ENCODE measurements around the gene LMO7.

LMO7 gene

GRCh38 chr13:75841905-75842304 is 205.8 kb downstream of the LMO7 start:
- DNase-seq (ENCODE audit: low read depth, low spot score): no peak

DNA sequence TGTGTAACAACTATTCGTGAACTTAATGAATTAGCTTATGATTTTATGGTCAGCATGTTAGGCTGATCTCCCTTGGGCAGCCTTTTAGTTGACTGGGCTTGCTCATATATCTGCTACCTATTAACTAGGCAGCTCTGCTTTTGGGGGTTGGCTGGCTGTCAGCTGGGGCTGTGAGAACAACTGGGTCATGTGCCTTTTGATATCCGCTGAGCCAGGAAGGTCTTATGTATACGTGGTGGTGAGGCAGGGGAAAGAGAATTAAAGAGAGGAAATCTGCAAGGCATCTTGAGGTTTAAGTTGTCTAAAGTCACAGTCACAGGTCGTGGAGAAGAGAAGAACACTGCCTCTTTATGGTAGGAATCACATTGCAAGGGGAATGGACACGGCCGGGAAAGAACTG is 206.9 kb downstream of the LMO7 start:
- no peak for DNase-seq (ENCODE audit: low read depth, low spot score)

DNA sequence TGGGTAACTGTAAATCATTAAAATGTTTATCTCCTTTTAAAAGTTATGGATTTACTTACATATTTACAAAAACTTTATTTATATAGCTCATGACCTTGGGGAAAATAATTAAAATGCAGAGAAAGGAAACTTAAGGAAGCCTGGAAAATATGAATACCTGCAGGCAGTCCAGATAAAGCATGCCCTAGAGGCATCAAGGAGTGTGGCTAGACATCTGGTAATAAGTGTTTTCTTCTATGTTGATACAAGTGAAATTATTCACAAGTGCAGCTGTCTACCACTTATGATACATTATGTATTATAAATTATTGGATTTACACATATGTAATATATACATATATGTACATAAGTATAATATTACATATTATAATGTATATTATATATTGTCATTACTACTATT is 207.9 kb downstream of the LMO7 start:
- DNase-seq (ENCODE audit: low read depth, low spot score): no peak

GRCh38 chr13:75847588-75847987 is 211.5 kb downstream of the LMO7 start:
- no peak for DNase-seq (ENCODE audit: low read depth, low spot score)

- no peak for DNase-seq (ENCODE audit: low read depth, low spot score)
Measured at GRCh38 chr13:75850916-75851315, 214.8 kb downstream of the LMO7 start.

DNA sequence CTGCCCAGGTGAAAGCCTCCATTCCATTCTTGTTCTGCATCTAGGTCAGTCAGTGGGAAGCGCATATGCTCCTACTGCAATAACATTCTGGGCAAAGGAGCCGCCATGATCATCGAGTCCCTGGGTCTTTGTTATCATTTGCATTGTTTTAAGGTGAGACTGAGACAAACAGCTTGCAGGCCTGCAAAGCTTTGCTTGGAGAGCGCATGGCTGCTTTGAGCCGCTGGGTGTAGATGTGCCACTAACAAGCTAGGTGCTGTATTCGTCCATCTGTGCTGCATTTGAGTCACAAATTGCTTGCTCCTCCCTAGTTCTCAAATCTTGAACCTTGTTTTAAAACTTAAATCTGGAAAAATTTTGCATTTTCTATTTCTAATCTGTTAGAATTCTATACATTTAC is 219.1 kb downstream of the LMO7 start:
- DNase-seq (ENCODE audit: low read depth, low spot score): no peak

GRCh38 chr13:75855847-75856246 is 219.7 kb downstream of the LMO7 start:
- no peak for DNase-seq (ENCODE audit: low read depth, low spot score)

- DNase-seq (ENCODE audit: low read depth, low spot score): no peak
Measured at GRCh38 chr13:75857291-75857690, 221.2 kb downstream of the LMO7 start.

DNA sequence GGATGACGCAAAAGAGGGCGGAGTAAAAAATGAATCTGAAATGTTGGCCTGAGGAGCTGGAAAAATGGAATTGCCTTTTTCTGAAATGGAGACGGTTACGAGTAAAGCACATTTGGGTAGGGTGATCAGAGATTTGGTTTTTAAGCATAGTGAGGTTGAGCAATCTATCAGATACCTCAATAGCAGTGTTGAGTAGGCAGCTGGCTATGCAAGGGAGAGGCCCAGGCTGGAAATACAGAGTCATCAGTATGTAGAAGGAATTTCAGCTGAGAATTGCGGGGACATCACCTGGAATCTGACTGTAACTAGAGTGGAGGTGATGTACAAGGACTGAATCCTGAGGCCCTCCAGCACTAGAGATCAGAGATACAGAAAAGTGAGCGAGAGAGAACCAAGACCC is 224.8 kb downstream of the LMO7 start:
- DNase-seq (ENCODE audit: low read depth, low spot score): no peak

DNA sequence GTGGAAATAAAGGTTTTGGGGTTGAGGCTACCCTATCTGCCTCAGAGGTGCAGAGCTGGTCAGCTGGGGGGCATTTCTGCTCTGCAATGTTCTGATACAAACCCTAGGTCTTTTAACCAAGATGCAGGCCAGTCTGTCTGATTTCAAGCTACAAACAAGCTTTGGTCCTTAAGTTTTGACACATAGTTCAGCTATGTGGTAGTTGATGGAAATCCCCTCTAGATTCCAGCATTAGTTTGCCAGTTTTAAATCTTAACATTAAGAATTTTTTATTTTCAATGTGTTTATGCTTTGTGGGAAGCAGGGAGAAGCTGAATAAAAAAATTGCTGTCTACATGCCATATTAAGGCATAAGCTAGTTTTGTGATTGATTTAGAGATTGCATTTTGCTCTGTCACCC is 225.7 kb downstream of the LMO7 start:
- no peak for DNase-seq (ENCODE audit: low read depth, low spot score)

DNA sequence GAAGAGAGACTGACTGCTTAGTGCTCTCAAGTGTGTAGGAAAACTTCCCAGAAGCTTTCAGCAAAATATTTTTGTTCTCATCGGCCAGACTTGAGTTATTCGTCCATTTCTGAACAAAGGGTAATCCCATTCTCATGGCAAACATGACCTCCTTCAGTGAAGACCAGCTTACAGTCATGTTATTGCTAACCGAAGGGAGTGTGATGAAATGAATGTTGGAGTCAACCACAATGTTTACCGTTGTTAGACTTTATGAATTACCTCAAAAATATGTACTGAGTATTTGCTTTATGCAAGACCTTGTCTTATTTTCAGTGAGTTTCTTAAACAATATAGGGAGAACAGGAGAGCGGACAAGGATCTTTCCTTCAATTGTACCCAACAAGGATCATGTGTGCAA is 228.6 kb downstream of the LMO7 start:
- DNase-seq (ENCODE audit: low read depth, low spot score): no peak

DNA sequence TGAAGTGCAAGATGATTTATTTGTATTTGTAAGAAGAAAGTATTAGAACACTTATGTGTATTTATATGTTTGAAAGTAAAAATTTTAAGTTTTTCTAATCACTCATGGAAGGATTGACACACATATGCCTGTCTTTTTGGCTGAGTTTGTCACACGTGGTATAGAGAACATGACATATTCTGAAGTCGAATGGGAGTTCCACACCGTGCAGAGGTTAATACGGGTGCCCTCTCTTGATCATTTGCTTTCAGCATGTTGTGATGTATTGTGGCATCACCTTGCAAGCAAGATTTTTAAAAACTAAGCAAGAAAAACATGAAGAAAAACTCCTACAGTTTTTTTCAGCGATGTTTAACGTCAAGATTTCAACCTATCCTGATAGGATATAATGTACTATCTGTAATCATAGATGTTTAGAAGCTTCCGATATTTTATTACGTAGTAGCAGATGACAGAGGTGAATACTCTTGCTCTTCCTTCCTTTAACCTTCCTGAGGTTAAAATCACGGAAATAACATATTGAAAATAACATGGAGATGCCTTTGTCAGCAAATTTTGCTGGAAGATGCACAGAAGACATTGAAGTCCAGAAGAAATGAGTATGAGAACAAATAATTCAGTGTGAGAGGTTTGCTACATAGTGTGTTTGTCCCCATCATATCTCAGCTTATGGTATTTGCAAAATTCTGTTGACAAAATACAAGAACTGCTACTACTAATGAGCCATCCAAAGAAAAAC is 231.4 kb downstream of the LMO7 start:
- DNase-seq (ENCODE audit: low read depth, low spot score): no peak

- no peak for DNase-seq (ENCODE audit: low read depth, low spot score)
Measured at GRCh38 chr13:75869981-75870380, 233.9 kb downstream of the LMO7 start.

DNA sequence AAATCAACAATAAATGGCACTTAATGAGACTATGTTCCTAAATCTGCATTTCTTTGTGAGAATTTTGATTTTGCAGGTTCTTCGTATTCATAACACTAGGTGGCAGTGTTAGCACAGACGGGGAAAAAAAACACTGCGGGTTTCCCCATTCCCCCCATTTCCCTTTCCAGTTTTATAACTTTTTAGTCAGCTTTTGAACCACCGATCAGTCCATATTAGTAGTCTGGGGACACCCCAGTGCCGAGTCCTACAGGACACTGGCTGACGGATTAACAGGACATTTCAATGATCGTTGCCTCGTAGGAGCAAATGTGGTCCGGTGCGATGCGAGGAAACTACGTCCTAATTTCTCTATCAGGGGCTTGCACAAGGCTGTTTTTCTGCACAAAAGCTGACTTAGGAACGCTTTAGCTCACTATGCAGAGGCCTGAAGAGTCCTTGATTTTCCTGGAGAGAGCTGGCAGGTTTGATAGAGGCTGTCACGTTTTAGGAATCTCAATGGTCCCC is 234.3 kb downstream of the LMO7 start:
- DNase-seq (ENCODE audit: low read depth, low spot score): peak; percentile 36

GRCh38 chr13:75871059-75871458 is 234.9 kb downstream of the LMO7 start:
- DNase-seq (ENCODE audit: low read depth, low spot score): no peak

DNA sequence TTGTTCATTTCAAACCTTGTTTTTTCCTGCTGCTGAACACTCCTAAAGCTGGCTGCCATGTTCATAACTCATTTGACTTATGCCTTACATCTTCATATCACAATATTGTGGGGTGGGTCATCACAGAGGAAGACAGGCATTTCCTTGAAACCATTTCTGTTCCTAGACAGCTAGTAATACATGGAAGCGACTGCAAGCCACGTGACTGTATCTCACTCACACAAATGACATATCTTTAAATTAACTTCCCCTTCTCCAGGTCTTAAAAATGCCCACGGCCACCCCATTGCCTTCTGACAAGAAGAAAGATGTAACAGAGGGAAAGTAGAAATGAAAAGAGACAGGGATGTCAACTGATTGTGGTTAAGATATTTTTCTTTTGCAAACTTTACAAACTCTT is 236.8 kb downstream of the LMO7 start:
- DNase-seq (ENCODE audit: low read depth, low spot score): no peak

DNA sequence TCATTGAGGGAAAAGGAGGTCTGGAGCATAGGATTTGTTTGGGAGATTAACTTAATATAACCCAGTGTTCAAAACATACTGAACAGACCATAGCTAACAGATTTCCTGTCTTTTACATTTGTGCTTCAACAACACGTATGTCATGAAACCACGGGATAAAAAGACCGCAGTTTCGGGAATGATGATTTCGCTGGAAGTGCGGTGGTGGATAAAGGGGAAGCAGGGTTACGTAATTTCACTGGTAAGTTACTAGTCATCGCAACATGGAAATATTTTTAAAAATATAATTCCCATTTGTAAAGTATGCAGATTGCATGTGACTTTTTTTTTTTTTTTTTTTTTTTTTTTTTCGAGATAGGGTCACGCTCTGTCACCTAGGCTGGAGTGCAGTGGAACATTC is 237.4 kb downstream of the LMO7 start:
- DNase-seq (ENCODE audit: low read depth, low spot score): no peak

- no peak for DNase-seq (ENCODE audit: low read depth, low spot score)
Measured at GRCh38 chr13:75875450-75875849, 239.3 kb downstream of the LMO7 start.

DNA sequence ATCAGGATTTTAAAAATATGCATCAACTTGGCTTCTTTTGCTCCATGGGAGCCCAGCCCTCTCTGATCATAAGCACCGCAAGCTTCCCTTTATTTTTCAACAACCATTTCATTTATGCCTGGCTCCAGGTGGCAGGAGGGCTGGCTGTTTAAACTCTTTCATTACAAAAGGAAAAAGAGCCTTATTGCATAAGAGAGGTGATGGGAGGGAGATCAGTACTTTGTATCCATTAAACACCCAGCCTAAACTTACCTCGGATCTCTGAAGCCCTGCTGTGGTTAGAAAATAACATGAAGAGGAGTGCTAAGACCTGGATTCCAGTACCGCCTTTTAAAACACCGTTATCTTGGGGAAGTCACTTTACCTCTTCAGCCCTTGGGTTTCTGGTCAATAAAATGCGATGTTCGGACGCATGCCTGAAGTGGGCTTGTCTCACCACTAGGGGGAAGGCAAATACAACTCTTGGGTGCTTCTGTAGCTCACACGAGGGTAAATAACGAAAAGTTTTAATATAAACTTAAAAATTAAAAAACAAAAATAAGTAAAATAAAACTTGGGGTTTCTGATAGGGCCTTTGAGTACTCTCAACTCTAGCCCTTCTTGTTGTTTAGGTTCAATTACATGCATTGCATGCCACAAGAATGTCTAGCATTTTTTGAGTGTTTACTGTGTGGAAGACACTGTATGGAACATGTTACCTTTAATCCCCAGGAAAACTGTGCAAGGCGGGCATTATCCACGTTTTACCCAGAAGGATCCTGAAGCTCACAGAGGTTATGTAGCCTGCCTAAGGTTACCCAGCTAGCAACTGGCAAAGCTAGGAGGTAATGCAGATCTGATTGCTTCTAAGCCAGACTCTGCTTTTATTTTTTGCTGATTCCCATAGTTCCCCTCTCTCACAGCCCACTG is 240.3 kb downstream of the LMO7 start:
- peak; percentile 83 for DNase-seq (ENCODE audit: low read depth, low spot score)

DNA sequence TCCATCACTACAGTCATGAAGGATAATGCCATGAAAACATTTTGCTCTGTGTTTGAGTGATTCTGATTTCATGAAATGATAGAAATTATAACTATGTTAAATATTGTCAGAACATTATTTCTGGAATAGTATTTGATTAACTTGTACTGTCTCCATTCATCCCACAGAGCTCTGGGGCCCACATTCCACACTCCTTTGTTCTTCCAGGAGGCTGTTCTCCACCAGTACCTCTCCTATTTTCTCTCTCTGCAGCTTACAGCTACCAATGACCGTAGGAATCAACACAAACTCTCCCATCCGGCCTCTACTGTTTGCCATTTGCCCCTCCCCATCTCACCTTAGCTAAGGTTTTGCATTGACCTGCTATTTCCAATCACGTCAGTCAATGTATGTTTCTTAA is 240.9 kb downstream of the LMO7 start:
- no peak for DNase-seq (ENCODE audit: low read depth, low spot score)

DNA sequence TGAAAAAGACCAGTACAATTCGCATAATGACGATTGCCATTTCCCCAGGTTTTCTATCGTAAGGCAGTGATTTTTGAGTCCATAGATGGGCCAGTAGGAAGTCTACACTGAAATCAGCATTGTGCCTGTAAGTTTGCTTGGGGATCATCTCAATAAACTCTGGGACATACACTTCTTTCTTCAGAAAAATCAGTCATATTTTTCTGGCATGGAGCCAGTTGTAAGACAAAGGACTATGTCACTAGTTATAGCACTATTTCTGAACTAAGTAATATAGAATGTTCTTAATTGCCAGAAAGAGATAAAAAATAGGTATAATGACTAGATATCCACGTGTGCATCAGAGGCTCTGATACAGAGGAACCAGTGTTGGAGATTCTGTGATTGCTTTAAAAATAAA is 243.5 kb downstream of the LMO7 start:
- DNase-seq (ENCODE audit: low read depth, low spot score): no peak

DNA sequence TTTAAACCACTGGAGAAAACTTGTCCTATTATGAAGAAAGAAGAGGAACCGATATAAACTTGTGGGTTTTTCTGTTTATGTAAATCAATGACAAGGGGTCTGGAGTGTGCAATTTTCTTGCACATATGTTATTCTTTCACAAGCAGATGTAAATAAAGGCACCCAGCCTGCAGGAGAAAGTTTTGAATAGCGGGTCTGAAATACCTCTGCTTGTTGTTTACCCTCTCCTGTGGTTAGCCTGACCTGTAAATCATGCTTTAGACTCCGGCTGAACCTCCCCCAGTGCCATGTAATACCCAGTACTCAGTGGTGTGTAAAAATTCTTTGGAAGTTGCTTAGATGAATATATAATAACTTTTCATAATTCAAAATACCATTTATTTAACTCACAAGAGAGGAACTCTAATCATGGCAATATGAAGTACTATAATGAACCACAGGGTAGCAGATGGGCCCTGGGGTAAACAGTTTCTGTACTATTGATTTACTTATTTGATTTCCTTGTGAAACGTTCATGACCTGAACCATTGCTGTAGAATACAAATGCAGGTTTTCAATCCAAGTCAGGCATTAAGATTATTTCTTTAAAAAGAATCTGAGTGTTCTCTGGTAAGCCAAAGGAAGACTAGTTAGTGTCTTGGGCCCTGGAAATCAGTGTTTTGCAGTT is 245.1 kb downstream of the LMO7 start:
- no peak for DNase-seq (ENCODE audit: low read depth, low spot score)
